Uterus (tissue), 2 donors: Measurements from ENCODE around the gene MAP4K5.

Source experiments
- CTCF ChIP-seq, 4 experiments: fragments of 200-600 bp in 2 of 4; fragments of 450-650 bp in 2 of 4; sonication (generic) in 2 of 4; IDR thresholded peaks; one replicate each; pipeline ENCODE4 v1.5.1; 2016 to 2019; ENCODE audit warnings: antibody characterized with exemption in 4 of 4, mild to moderate bottlenecking in 2 of 4, moderate library complexity in 1 of 4
- POLR2A ChIP-seq, 2 donors: fragments of 450-650 bp; IDR thresholded peaks; one replicate each; pipeline ENCODE4 v1.6.1; 2016; ENCODE audit warnings: antibody characterized with exemption in 2 of 2, mild to moderate bottlenecking in 1 of 2, moderate library complexity in 1 of 2

- TF ChIP-seq CTCF (IDR thresholded peaks at IDR 0.05), result no peak
- TF ChIP-seq POLR2A (IDR thresholded peaks at IDR 0.05), result no peak
Measured at GRCh38 chr14:50545618-50546017, 13.2 kb upstream of the MAP4K5 start.
